Epidermal melanocyte (primary cell): ENCODE data around the gene PRELID3B.
"Not testable (repeated sequence)": the region's sequence is repeated elsewhere in the genome, so short reads cannot be mapped to it uniquely, and the experiment has no call there.

Source experiments
- DNase-seq: peaks from one replicate; pipeline ENCODE4 v3.0.0; 2011; ENCODE audit warnings: low spot score; ENCODE audit not compliant: insufficient read length

PRELID3B gene

GRCh38 chr20:59050437-59050836 lies 7.9 kb upstream of the PRELID3B start:
- DNase-seq = no peak

GRCh38 chr20:59048681-59049030 lies 6.1 kb upstream of the PRELID3B start:
- DNase-seq = no peak

GRCh38 chr20:59047938-59048680 lies 5.5 kb upstream of the PRELID3B start:
- DNase-seq = no peak

GRCh38 chr20:59046862-59047261 lies 4.3 kb upstream of the PRELID3B start:
- no peak for DNase-seq

- no peak for DNase-seq
Measured at GRCh38 chr20:59044796-59045195, 2.2 kb upstream of the PRELID3B start.

- no peak for DNase-seq
Measured at GRCh38 chr20:59044295-59044694, 1.7 kb upstream of the PRELID3B start.

- DNase-seq = no peak
Measured at GRCh38 chr20:59043698-59044097, 1.1 kb upstream of the PRELID3B start.

GRCh38 chr20:59042796-59043631 lies 428 bp upstream of the PRELID3B start:
- peak; percentile 93 for DNase-seq

GRCh38 chr20:59041487-59041886 lies 1.1 kb downstream of the PRELID3B start:
- DNase-seq = not testable (repeated sequence)

- DNase-seq = no peak
Measured at GRCh38 chr20:59040667-59041066, 1.9 kb downstream of the PRELID3B start.

- DNase-seq = no peak
Measured at GRCh38 chr20:59039233-59039632, 3.4 kb downstream of the PRELID3B start.

GRCh38 chr20:59037386-59037785 lies 5.2 kb downstream of the PRELID3B start:
- DNase-seq = no peak

- DNase-seq = no peak
Measured at GRCh38 chr20:59035381-59035780, 7.2 kb downstream of the PRELID3B start.

- DNase-seq = no peak
Measured at GRCh38 chr20:59033616-59034165, 8.9 kb downstream of the PRELID3B start.

GRCh38 chr20:59033093-59033492 lies 9.5 kb downstream of the PRELID3B start:
- DNase-seq = no peak

- no peak for DNase-seq
Measured at GRCh38 chr20:59032713-59033059, 9.9 kb downstream of the PRELID3B start.

- DNase-seq = peak; percentile 81
Measured at GRCh38 chr20:59032023-59032712, 10.4 kb downstream of the PRELID3B start, which contains the start of gene ATP5F1E. Gene ATP5F1E (minus strand): TSS chr20:59032335. CDS start chr20:59032251, 84 bp downstream.

GRCh38 chr20:59031564-59032022 lies 11.0 kb downstream of the PRELID3B start:
- DNase-seq = no peak

GRCh38 chr20:59030911-59031563 lies 11.5 kb downstream of the PRELID3B start:
- DNase-seq = no peak

GRCh38 chr20:59028812-59029211 lies 13.8 kb downstream of the PRELID3B start:
- no peak for DNase-seq

GRCh38 chr20:59027741-59028320 lies 14.8 kb downstream of the PRELID3B start:
- DNase-seq = no peak
